Islet precursor cell (in vitro differentiated cells): Measurements from ENCODE around the gene ING5.

ENCODE experiments used
- DNase-seq: peaks from one replicate; pipeline ENCODE4 v3.0.0-alpha.2; 2018

The ING5 gene

GRCh38 chr2:241777686-241778627 is 76.1 kb downstream of the ING5 start:
- no peak for DNase-seq
